GM18909 (cell line): Measurements from ENCODE around the gene MITD1.
A peak's percentile ranks its signal among the peaks of the same experiment; 100 is the strongest.
"Not testable (repeated sequence)": the region's sequence is repeated elsewhere in the genome, so short reads cannot be mapped to it uniquely, and the experiment has no call there.

Source experiments
- ATAC-seq: cut with Tn5 transposase; IDR thresholded peaks from one replicate; pipeline ENCODE4 v1.9.1; 2021; ENCODE audit warnings: mild to moderate bottlenecking; ENCODE audit not compliant: unreplicated experiment, poor library complexity

MITD1 gene

GRCh38 chr2:99180755-99181623, at the start of gene MITD1, which contains the start of gene MRPL30:
TSS of gene MITD1 (minus strand) at chr2:99181058. CDS start at chr2:99180981, 77 bp downstream.
TSS of gene MRPL30 (plus strand) at chr2:99181184. CDS start at chr2:99186204, 5,020 bp downstream.
- peak; percentile 94 for ATAC-seq

GRCh38 chr2:99217929-99218501, 37.2 kb upstream of the MITD1 start:
- ATAC-seq, result no peak

DNA sequence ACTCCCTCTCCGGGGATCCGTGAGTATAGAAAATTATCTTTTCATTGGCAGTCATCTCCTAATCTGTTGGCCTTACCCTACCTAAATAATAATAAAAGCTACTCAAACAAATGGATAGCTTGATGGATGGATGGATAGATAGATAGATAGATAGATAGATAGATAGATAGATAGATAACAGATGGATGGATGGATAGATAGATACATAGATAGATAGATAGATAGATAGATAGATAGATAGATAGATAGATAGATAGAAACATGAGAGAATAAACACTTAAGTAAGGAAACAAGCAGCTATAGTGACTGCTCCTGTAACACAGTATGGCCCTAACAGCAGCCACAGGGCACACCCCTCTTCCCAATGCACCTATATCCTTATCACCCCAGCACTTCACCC, 35.2 kb upstream of the MITD1 start:
- no peak for ATAC-seq

DNA sequence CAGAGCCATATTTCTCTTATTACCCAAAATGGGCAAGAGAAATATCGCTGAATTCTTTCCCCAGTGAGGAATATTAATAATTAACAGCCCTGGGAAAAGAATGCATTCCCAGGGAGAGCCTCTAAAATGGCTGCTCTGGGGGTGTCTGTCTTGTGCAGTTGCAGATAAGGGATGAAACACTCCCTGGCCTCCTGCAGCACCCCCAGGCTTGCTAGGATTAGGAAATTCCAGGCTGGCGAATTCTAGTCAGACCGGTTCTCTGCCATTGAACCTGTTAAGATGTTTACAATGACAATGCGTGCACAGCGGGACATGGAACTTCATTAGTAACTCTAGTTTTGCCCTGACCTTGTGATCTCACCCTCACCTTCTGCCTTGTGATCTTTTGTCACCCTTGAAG, 24.6 kb upstream of the MITD1 start:
- ATAC-seq, result no peak

- ATAC-seq, result no peak
These were observed 21.3 kb upstream of the MITD1 start for GRCh38 chr2:99201959-99202678.

- ATAC-seq, result no peak
These were observed 19.4 kb upstream of the MITD1 start for GRCh38 chr2:99200076-99200800.

DNA sequence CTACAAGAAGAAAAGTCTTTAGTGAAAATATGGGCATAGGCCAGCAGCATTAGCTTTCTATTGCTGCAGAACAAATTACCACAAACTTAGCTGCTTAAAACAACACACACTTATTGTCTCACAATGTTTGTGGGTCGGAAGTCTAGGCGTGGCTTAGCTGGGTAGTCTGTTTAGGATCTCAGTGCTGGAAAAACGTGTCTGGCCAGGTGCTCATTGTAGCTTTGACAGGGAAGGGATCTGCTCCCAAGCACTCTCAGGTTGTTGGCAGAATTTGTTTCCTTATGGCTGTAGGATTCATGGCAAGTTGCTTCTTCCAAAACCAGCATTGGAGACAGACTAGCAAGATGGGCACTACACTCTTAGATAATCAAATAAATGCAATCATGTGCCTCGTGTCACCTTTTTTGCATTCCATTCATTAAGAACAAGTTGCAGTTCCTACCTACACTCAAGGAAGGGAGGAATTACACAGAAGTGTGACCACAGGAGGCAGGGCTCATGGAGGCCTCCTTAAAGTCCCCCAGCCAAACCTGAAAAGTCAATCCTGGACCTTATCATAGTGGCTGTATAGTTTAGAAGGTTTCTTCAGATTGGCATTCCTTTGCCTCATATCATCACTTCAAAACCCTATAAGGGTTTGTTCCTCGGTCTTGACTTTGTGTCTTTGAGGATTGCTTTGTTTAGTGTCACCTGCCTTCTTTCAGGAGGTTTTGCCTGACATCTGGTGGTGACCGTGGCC, 17.4 kb upstream of the MITD1 start:
- ATAC-seq, result no peak

- not testable (repeated sequence) for ATAC-seq
These were observed 11.5 kb upstream of the MITD1 start for GRCh38 chr2:99192364-99192763.

- no peak for ATAC-seq
These were observed 9.7 kb upstream of the MITD1 start for GRCh38 chr2:99190548-99190947.

DNA sequence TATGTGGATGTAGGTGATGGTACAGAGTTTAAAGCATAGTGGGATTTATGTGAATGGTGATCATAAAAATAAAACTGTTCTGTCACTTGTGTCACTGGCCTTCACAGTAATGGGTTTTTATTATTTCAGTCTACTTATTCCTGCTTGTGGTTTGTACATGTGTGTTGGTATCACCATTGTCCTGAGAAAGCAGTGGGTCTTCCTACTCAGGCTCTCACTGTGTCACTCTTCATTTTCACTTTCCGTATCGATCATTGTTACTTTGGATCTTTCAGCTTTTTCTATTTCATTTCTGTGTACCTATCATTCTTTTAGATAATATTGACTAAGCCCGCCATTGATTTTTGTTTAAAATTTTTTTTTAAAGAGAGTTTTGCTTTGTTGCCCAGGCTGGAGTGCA, 7.5 kb upstream of the MITD1 start:
- ATAC-seq, result no peak

DNA sequence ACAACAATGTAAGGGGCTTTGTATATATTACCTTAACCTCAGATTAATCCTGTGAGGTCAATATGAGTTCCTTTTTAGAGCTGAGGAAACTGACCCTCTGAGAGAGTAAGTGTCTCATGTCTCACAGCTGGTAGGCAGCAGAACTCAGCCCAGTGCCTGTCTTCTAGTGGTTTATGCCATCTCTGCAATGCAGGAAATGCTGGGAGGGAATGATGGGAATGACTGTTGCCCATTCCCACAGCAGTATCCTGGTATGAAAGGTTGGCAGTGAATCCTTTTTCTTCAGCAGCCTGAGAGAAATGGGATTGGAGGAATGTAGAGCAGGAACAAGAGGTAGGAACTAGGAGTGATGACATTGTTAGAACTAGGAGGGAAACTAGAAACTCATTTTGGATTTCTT, 6.2 kb upstream of the MITD1 start:
- ATAC-seq, result no peak

- ATAC-seq, result no peak
These were observed 4.0 kb upstream of the MITD1 start for GRCh38 chr2:99184811-99185210.

- no peak for ATAC-seq
These were observed 2.2 kb upstream of the MITD1 start for GRCh38 chr2:99183025-99183424.

DNA sequence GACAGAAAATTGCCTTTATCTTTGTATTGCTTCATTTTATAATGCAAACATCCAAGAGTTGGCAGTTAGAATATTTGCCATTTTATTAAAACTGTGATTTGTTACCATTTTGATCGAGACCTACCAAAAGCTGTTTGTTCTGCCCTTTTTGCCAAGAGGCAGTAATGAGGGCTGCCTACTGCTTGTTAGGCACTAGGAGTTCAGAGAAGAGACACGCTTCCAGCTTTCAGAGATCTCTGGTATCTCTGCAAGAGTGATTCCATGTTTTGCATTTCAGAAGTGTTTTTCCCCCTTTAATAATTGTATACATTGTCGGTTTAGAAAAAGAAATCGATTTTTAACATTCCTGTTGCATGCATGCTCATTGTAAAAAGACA, 754 bp upstream of the MITD1 start:
- ATAC-seq, result no peak

DNA sequence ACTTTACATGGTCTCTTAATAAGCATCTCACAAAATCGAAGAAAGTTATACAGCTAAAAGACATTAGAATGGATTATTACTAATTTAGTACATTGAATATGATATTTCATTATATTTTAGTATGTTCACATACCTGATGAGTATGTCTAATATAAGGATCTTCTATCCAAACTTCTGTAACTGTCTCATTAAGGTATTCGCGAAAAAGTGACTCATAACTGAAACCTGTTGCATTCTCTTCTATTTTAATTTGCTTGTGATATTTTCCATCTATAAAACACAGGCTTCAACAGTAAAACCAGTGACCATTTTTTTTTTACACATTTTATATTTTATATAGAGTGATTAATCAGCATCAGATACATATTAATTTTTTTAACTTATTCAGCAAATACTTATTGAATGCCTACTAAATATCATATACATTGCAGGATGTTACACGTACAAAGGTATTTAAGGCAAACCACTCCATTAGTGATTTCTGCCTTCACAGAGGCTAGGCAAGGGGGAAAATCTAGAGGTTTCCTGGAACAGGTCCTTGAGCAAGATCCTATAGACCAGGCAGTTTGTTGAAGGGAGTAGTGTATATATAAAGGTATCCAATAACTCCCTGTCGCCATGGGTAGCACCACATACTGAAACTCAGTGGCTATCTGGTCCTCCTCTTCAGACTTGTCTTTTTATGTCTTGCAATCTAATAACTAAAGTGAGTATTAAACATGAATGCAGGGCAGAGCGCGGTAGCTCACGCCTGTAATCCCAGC, 9.3 kb downstream of the MITD1 start:
- ATAC-seq, result no peak

DNA sequence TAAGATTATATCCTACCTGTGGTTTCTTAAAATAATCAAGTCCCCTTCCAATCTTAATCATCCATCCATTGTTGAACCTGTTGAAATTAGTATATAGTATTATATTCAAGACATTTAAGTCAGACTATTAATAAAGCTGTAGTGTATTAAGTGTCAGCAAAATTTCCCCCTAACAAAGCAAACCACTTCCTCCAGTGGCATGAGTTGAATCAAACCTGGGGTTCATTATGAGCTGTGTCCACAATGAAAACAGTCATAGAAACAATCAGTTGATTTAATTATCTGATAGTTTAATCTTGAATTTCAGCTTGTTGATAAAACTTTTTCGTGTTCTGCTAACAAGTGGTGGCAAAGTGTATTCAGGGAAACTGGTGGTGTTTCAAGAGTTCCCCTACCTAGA, 11.3 kb downstream of the MITD1 start:
- no peak for ATAC-seq

GRCh38 chr2:99166218-99166617, 14.6 kb downstream of the MITD1 start:
- no peak for ATAC-seq

GRCh38 chr2:99159594-99159993, 21.3 kb downstream of the MITD1 start:
- ATAC-seq, result no peak

DNA sequence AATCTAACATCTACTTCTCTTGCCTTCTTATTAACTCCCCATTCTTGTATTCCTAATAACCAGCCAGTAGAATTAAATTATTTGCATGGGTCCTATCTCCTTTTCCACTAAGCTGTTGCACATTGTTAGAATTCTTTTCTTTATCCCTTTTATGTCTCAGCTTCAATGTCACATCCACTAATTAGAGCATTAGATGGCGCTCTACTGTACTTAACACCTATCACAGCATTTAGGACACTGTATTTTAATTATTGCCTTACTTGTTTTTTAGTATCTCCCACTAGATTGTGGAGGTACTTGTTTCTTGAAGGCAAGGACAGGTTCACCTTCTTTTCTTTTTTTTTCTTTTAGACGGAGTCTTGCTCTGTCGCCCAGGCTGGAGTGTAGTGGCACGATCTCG, 22.3 kb downstream of the MITD1 start:
- ATAC-seq, result no peak
